ENCODE results near the gene NXN. TPM values are rescaled to one million over a fixed set of nuclear protein-coding genes. Genes with fewer than 3 reads are reported as not detected.

Gene NXN
- total RNA-seq, 2 donors from 2014 or later: 124 to 201 TPM

GRCh38 chr17:814371-814770, 165.2 kb downstream of the NXN start:
- Histone ChIP-seq H3K9me3 (ENCODE audit: control insufficient read depth, low read length) (no peaks in the 10 kb centered on the region), H3K27me3 (ENCODE audit: control insufficient read depth, insufficient read depth, low read length, poor library complexity, severe bottlenecking) (no peaks in the 10 kb centered on the region), H3K4me3 (ENCODE audit: low read length) (no peak overlapping the region), H3K4me1 (ENCODE audit: control insufficient read depth, insufficient read depth, low read length) (no peaks in the 10 kb centered on the region), H3K27ac (ENCODE audit: low read depth, low read length) (no peak overlapping the region), H3K36me3 (ENCODE audit: control insufficient read depth, insufficient read depth, low read length) (peaks cover 82% of the 10 kb centered on the region), H3K9ac (ENCODE audit: extremely low read depth, low read length, poor library complexity, severe bottlenecking) (no peak overlapping the region)
- Mint-ChIP-seq H3K27me3 (ENCODE audit: insufficient read depth) (no peaks in the 10 kb centered on the region), H3K27ac (no peak overlapping the region), H3K36me3 (ENCODE audit: low read depth) (peaks cover 83% of the 10 kb centered on the region), H3K4me1 (no peaks in the 10 kb centered on the region), H3K4me3 (no peak overlapping the region), H3K9me3 (peaks cover 2% of the 10 kb centered on the region)
- no peak for DNase-seq
- 97 to 99% methylated on average over 19 to 20 of the region's 20 CpGs for WGBS, 2 experiments (ENCODE audit: insufficient coverage in 1 of 2, insufficient read length in 1 of 2)
- no peak for TF ChIP-seq CTCF (conservative IDR thresholded peaks at IDR 0.05)

GRCh38 chr17:812638-813204, 166.9 kb downstream of the NXN start:
- H3K9me3 ChIP-seq (ENCODE audit: control insufficient read depth, low read length): no peaks in the 10 kb centered on the region
- peaks cover 80% of the 10 kb centered on the region for H3K36me3 Mint-ChIP-seq (ENCODE audit: low read depth)
- no peak overlapping the region for H3K27ac ChIP-seq (ENCODE audit: low read depth, low read length)
- no peak overlapping the region for H3K27ac Mint-ChIP-seq
- no peak overlapping the region for H3K9ac ChIP-seq (ENCODE audit: extremely low read depth, low read length, poor library complexity, severe bottlenecking)
- peaks cover 78% of the 10 kb centered on the region for H3K36me3 ChIP-seq (ENCODE audit: control insufficient read depth, insufficient read depth, low read length)
- no peaks in the 10 kb centered on the region for H3K27me3 Mint-ChIP-seq (ENCODE audit: insufficient read depth)
- H3K4me1 ChIP-seq (ENCODE audit: control insufficient read depth, insufficient read depth, low read length): no peaks in the 10 kb centered on the region
- H3K9me3 Mint-ChIP-seq: peaks cover 2% of the 10 kb centered on the region
- 90 to 93% methylated on average over 12 to 14 of the region's 14 CpGs for WGBS, 2 experiments (ENCODE audit: insufficient coverage in 1 of 2, insufficient read length in 1 of 2)
- no peaks in the 10 kb centered on the region for H3K27me3 ChIP-seq (ENCODE audit: control insufficient read depth, insufficient read depth, low read length, poor library complexity, severe bottlenecking)
- H3K4me3 Mint-ChIP-seq: no peak overlapping the region
- DNase-seq: no peak
- H3K4me3 ChIP-seq (ENCODE audit: low read length): no peak overlapping the region
- H3K4me1 Mint-ChIP-seq: no peaks in the 10 kb centered on the region
- no peak for TF ChIP-seq CTCF (conservative IDR thresholded peaks at IDR 0.05)

- Histone ChIP-seq H3K27me3 (ENCODE audit: control insufficient read depth, insufficient read depth, low read length, poor library complexity, severe bottlenecking) (no peaks in the 10 kb centered on the region), H3K36me3 (ENCODE audit: control insufficient read depth, insufficient read depth, low read length) (peaks cover 72% of the 10 kb centered on the region), H3K4me1 (ENCODE audit: control insufficient read depth, insufficient read depth, low read length) (no peaks in the 10 kb centered on the region), H3K9ac (ENCODE audit: extremely low read depth, low read length, poor library complexity, severe bottlenecking) (no peak overlapping the region), H3K4me3 (ENCODE audit: low read length) (no peak overlapping the region), H3K27ac (ENCODE audit: low read depth, low read length) (peak overlapping the region; percentile 38), H3K9me3 (ENCODE audit: control insufficient read depth, low read length) (no peaks in the 10 kb centered on the region)
- H3K36me3 Mint-ChIP-seq (ENCODE audit: low read depth): peaks cover 75% of the 10 kb centered on the region
- H3K27ac Mint-ChIP-seq: peak overlapping the region; percentile 35
- no peaks in the 10 kb centered on the region for H3K4me1 Mint-ChIP-seq
- WGBS, 2 experiments (ENCODE audit: insufficient coverage in 1 of 2, insufficient read length in 1 of 2): 90 to 94% methylated on average over 16 to 29 of the region's 29 CpGs
- DNase-seq: no peak
- TF ChIP-seq CTCF (conservative IDR thresholded peaks at IDR 0.05): no peak
- H3K9me3 Mint-ChIP-seq: peaks cover 2% of the 10 kb centered on the region
- no peaks in the 10 kb centered on the region for H3K27me3 Mint-ChIP-seq (ENCODE audit: insufficient read depth)
- no peak overlapping the region for H3K4me3 Mint-ChIP-seq
These were observed 168.4 kb downstream of the NXN start for GRCh38 chr17:811051-811784.
